Activated T-cell treated with anti-CD3 and anti-CD28 coated beads for 24 hours (primary cell): ENCODE data around the gene ZNF516.

Source experiments
- DNase-seq: peaks from one replicate; pipeline ENCODE4 v3.0.0-alpha.2; 2020; ENCODE audit warnings: low read depth

ZNF516 gene

GRCh38 chr18:76437910-76438309, 57.1 kb downstream of the ZNF516 start:
- no peak for DNase-seq

- DNase-seq, result no peak
Measured at GRCh38 chr18:76437011-76437410, 58.0 kb downstream of the ZNF516 start.

GRCh38 chr18:76436342-76436741, 58.7 kb downstream of the ZNF516 start:
- no peak for DNase-seq

GRCh38 chr18:76435316-76435989, 59.6 kb downstream of the ZNF516 start:
- DNase-seq, result no peak

GRCh38 chr18:76434452-76434851, 60.6 kb downstream of the ZNF516 start:
- no peak for DNase-seq

- DNase-seq, result no peak
Measured at GRCh38 chr18:76433788-76434187, 61.3 kb downstream of the ZNF516 start.

DNA sequence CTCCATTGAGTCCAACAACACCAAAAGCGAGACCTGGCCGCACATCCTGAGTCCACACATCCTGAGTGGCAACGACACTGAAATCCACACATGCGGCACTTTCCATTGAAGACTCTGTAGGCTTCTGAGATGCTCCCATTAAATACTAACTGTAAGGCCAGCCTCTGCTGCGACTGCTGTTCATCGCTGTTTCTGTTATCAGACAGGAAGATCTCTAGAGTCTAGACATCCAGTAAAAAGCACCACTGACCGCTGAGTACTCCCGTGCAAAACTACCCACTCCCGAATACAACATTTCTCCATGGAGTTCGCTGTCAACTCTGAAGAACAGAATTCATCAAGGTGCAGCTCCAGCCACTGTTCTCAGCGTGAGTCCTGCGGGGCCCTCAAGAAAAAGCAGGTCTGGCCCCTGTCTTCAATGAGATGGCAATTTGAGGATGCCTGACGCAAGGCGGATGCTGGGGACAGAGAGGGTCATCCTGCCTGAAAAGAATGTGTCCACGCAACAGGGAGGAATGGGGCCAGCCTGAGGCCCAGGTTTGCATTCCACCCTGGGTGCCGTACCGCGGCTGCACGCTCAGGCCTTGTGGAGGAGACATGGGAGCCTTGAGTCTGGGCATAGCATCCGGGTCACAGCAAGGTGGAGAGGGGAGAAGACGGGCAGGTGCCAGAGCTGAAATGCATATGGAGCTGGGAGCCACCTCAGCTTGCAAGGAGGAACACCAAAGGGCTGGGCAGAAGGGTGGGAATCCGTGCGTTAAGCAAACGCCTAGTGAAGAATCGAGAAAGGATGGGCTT, 61.9 kb downstream of the ZNF516 start:
- DNase-seq, result no peak

DNA sequence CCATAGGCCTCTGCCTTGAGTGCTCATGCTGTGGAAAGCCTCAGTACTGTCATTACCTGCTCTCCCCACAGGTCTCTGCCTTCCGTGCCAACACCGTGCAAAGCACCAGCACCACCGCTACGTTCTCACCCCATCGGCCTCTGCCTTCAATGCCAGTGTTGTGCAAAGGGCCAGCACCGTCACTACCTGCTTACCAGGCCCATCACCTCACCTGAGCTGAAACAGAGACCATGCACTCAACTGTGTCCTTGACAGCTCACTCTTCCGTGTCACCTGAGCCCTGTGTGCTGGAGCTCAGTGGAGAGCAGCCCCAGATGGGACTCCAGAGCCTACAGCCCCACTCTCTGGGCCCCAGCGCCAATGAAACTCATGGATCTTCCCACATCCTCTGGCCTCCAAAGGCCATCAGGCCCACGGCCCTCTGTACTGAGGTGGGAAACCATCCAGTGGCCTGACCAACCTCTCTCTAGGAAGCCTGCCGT, 62.7 kb downstream of the ZNF516 start:
- DNase-seq, result no peak

DNA sequence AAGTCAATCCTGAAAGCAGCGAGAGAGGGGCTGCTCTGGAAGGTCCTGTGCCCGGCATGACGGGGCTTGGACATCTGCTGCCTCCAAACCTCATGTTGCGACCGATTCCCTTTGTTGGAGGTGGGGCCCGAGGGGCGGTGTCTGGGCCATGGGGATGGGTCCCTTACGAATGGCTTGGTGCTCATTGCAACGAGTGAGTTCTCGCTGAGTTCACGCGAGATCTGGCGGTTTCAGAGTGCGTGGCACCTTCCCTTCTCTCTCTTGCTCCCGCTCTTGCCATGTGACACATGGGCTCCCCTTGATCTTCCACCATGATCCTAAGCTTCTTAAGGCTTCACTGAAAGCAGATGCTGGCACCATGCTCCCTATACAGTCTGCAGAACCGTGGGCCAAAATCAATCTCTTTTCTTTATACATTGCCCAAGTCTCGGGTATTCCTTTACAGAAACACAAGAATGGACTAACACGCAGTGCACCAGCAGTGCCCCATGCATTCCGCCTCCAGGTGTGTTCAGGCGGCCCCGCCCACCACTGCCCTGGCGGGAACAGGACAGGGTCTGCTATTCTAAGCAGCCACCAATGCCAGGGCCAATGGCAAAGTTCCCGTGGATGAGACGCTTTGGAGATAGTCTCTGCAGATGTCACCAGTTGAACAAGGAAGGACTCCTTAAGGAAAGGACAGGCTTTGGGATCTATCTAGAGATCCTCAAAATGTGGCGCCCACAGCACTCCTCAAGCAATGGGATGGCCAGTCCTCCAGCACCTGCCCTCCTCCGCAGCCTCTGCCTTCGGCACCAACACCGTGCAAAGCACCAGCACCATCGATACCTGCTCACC, 63.4 kb downstream of the ZNF516 start:
- no peak for DNase-seq

DNA sequence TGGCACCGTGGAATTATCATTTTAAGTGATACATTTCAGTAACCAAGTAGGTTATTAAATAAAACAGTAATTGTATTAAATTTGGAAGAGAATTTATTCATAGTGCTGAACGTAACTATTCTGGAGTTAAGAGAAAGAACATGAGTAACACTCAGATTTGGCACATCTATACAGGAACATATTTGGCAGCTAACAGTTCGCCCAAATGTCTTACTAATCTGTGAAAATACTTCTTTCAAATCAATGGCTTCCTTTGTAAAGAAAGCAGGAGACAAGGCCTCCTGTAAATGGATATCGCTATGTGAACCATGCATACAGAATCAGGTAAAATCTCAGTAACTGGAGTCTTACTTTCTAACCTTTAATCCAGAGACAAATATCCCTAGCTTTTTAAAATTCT, 64.4 kb downstream of the ZNF516 start:
- DNase-seq, result no peak

GRCh38 chr18:76429262-76430126, 65.5 kb downstream of the ZNF516 start:
- DNase-seq, result no peak

DNA sequence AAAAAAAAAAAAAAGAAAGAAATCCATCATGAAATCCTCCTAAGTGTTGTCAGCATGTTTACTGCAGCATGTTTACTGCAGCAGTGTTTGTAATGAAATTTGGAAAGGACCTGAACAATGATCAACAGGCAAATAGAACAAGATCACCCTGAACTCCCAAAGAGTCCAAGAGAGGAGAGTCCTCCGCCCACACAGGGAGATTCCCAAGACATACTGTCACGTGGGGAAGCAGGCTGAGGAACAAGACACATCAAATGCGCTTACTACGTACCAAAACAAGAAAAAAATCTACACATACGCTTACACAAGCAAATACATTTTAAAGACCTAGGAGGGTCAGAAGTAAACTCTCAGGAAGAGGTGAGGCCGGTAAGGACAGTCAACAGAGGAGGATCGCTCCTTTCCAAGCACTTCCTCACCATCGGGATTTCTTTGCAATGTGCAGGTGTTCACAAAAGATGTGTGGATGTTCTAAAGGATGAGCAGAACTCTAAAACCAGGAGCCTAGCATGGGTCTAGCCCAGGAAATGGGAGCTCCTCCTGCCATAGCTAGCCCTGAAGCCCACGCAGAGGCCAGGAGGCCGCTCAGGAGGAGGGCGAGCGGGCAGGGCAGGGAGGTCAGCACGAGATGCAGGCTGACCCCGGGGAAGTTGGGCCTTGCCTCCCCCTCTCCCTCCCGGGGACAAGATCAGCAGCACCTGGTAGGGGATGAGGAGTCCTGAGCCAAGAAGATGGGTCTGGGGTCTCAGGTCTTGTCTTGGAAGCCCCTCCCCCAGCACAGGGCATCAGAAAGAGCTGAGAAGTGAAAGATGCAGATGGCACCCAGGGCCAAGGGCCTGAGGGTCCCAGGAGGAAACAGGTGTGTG, 66.4 kb downstream of the ZNF516 start:
- no peak for DNase-seq

DNA sequence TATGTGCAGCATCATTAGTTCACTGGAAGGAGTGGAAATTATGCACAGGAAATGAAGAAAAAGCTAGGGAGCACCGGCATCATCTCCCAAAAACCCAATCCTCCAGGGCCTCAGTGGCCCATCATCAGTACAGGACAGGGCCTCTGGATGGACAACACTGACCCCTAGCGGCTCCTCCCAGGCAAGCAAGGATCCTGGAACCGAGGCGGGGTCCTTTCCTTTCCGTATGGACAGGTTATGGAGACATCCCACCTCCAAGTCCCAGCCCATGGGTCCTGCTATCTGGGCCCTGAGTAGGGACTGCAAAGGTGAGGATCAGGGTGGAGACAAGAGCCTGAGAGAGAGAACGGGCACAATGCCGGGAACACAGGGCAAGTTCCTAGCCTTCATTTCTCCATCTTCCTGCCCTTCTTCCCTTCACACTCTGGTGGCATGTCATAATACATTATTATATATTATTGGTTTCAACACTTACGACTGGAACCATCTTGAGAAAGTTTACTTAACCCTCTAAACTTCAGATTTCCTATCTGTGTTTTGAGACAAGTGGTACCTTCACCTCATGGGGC, 68.2 kb downstream of the ZNF516 start:
- DNase-seq, result no peak

- DNase-seq, result no peak
Measured at GRCh38 chr18:76425146-76426131, 69.6 kb downstream of the ZNF516 start.

DNA sequence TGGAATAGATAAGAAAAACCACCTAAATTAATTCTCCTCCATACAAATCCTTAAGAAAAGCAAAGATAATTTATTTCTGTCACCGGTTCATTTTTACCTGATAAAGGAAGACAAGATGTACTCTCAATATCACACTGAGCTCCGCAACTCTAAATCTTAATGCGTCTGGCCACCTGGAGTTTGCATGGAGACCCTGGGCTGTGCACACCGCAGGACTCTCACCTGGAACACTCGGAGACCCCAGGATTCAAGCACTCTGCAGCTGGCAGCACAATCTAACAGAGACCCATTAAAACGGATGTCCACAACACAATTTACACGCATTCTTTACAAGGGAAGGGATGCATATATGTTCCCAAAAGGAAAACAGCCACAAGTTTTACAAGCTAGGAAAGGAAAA, 72.2 kb downstream of the ZNF516 start:
- no peak for DNase-seq

- DNase-seq, result no peak
Measured at GRCh38 chr18:76422121-76422520, 72.9 kb downstream of the ZNF516 start.

DNA sequence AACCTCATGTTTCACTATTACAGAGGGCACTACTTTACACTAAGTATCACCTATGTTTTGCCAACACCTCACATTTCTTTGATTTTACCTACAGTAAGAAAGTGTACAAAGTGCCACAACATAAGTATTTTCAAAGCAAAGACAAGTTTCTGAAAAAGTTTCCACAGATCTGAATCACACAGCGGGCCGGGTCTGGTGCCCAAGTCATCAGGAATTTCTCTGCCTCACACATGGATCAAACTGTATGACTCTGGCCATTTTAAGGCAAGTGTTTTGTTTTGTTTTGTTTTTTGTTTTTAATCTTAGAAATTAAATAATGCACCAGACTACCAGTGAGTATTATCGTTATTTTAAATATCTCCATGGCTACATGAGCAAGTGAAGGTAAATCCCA, 73.4 kb downstream of the ZNF516 start:
- no peak for DNase-seq

GRCh38 chr18:76420898-76421684, 74.0 kb downstream of the ZNF516 start:
- no peak for DNase-seq
